WTC11 (cell line): ENCODE measurements around the gene PTGER1. TPM values are rescaled to one million over a fixed set of nuclear protein-coding genes. Genes with fewer than 3 reads are reported as not detected.
A peak's percentile ranks its signal among the peaks of the same experiment; 100 is the strongest.

ENCODE experiments used
- ATAC-seq: fragments of 200-7000 bp; cut with Tn5 transposase; 2 replicates; pipeline ENCODE4 v1.10.0; 2021; ENCODE audit warnings: mild to moderate bottlenecking, moderate library complexity
- CTCF ChIA-PET: fragments of 300-600 bp; sonication (Branson Sonifier 250); formaldehyde crosslinking; loops from one replicate; lab custom pipeline; 2021; ENCODE audit warnings: antibody characterized with exemption; lab: Charles Lee
- POLR2A ChIA-PET: fragments of 350-600 bp; sonication (Branson Sonifier 250); formaldehyde crosslinking; loops from one replicate; lab custom pipeline; 2021; ENCODE audit warnings: antibody characterized with exemption; lab: Charles Lee
- DNase-seq: peaks from one replicate; pipeline ENCODE4 v3.0.0; 2021; ENCODE audit warnings: low spot score
- H3K27ac Mint-ChIP-seq: 2 replicates; pipeline ENCODE4 v1.8.0; 2021; ENCODE audit warnings: mixed read lengths
- H3K27me3 Mint-ChIP-seq: 2 replicates; pipeline ENCODE4 v1.8.0; 2021; ENCODE audit warnings: low read depth, mild to moderate bottlenecking, moderate library complexity, mixed read lengths
- H3K36me3 Mint-ChIP-seq: 2 replicates; pipeline ENCODE4 v1.8.0; 2021; ENCODE audit warnings: mixed read lengths
- H3K4me1 Mint-ChIP-seq: 2 replicates; pipeline ENCODE4 v1.8.0; 2022; ENCODE audit warnings: mixed read lengths
- H3K4me3 Mint-ChIP-seq: 2 replicates; pipeline ENCODE4 v1.8.0; 2021; ENCODE audit warnings: mild to moderate bottlenecking, moderate library complexity, mixed read lengths
- H3K9me3 Mint-ChIP-seq: 2 replicates; pipeline ENCODE4 v1.8.0; 2021; ENCODE audit warnings: mixed read lengths
- ATF1 ChIP-seq: sonication (generic); formaldehyde crosslinking; IDR thresholded peaks from 2 replicates; pipeline ENCODE4 v1.8.1; 2023; ENCODE audit warnings: mild to moderate bottlenecking, moderate library complexity, missing genetic modification reagents
- ATF6 ChIP-seq: sonication (generic); formaldehyde crosslinking; IDR thresholded peaks from 2 replicates; pipeline ENCODE4 v1.8.1; 2023; ENCODE audit warnings: mild to moderate bottlenecking, missing genetic modification reagents
- CDX4 ChIP-seq: fragments of 250-450 bp; sonication (Bioruptor Pico); IDR thresholded peaks from 2 replicates; pipeline ENCODE4 v1.9.0; 2021; ENCODE audit warnings: moderate library complexity, mild to moderate bottlenecking, inconsistent platforms, borderline replicate concordance
- CREB1 ChIP-seq: sonication (generic); formaldehyde crosslinking; IDR thresholded peaks from 2 replicates; pipeline ENCODE4 v1.8.0; 2023; ENCODE audit warnings: mild to moderate bottlenecking, missing genetic modification reagents
- E2F4 ChIP-seq: sonication (generic); formaldehyde crosslinking; IDR thresholded peaks from 2 replicates; pipeline ENCODE4 v1.8.1; 2022; ENCODE audit warnings: low read depth, mild to moderate bottlenecking, moderate library complexity, missing genetic modification reagents, borderline replicate concordance
- GABPB1 ChIP-seq: sonication (generic); formaldehyde crosslinking; IDR thresholded peaks from 2 replicates; pipeline ENCODE4 v1.8.1; 2023; ENCODE audit warnings: mild to moderate bottlenecking, missing genetic modification reagents
- HMGXB4 ChIP-seq: sonication (generic); formaldehyde crosslinking; IDR thresholded peaks from 2 replicates; pipeline ENCODE4 v1.8.1; 2023; ENCODE audit warnings: mild to moderate bottlenecking, moderate library complexity, missing genetic modification reagents
- MYBL2 ChIP-seq: sonication (generic); formaldehyde crosslinking; IDR thresholded peaks from 2 replicates; pipeline ENCODE4 v1.8.1; 2023; ENCODE audit warnings: mild to moderate bottlenecking, moderate library complexity, missing genetic modification reagents
- OVOL2 ChIP-seq: fragments of 250-450 bp; sonication (Bioruptor Pico); IDR thresholded peaks from 2 replicates; pipeline ENCODE4 v1.9.0; 2021; ENCODE audit warnings: mild to moderate bottlenecking, borderline replicate concordance
- RORB ChIP-seq: fragments of 250-450 bp; sonication (Bioruptor Pico); IDR thresholded peaks from 2 replicates; pipeline ENCODE4 v1.9.0; 2021; ENCODE audit warnings: mild to moderate bottlenecking
- TEAD1 ChIP-seq: sonication (generic); formaldehyde crosslinking; IDR thresholded peaks from 2 replicates; pipeline ENCODE4 v1.8.0; 2022; ENCODE audit warnings: mild to moderate bottlenecking, missing genetic modification reagents
- TEAD4 ChIP-seq: sonication (generic); formaldehyde crosslinking; IDR thresholded peaks from 2 replicates; pipeline ENCODE4 v1.8.0; 2022; ENCODE audit warnings: mild to moderate bottlenecking, missing genetic modification reagents
- ZBTB21 ChIP-seq: sonication (generic); formaldehyde crosslinking; IDR thresholded peaks from 2 replicates; pipeline ENCODE4 v1.8.1; 2023; ENCODE audit warnings: mild to moderate bottlenecking, missing genetic modification reagents, borderline replicate concordance
- ZMAT4 ChIP-seq: fragments of 250-450 bp; sonication (Bioruptor Pico); IDR thresholded peaks from 2 replicates; pipeline ENCODE4 v1.9.0; 2021; ENCODE audit warnings: mild to moderate bottlenecking
- ZNF121 ChIP-seq: sonication (generic); formaldehyde crosslinking; IDR thresholded peaks from 2 replicates; pipeline ENCODE4 v1.8.0; 2023; ENCODE audit warnings: missing genetic modification reagents
- ZNF396 ChIP-seq: fragments of 250-450 bp; sonication (Bioruptor Pico); IDR thresholded peaks from 2 replicates; pipeline ENCODE4 v1.8.0; 2021; ENCODE audit warnings: mild to moderate bottlenecking, moderate library complexity, borderline replicate concordance
- total RNA-seq: library from RNA; stranded (reverse); gene quantifications from 3 replicates; pipeline ENCODE4 v1.2.3, GENCODE V29; 2021
- TF ChIP-seq, protein P1 (sequence below): fragments of 250-450 bp; sonication (Bioruptor Pico); conservative IDR thresholded peaks from 2 replicates; pipeline ENCODE4 v1.9.0; 2021; ENCODE audit warnings: mild to moderate bottlenecking
- TF ChIP-seq, protein P2 (sequence below): sonication (generic); formaldehyde crosslinking; IDR thresholded peaks from 2 replicates; pipeline ENCODE4 v1.8.1; 2022; ENCODE audit warnings: mild to moderate bottlenecking, moderate library complexity, missing genetic modification reagents
- TF ChIP-seq, protein P3 (sequence below): sonication (generic); formaldehyde crosslinking; IDR thresholded peaks from 2 replicates; pipeline ENCODE4 v1.8.1; 2023; ENCODE audit warnings: mild to moderate bottlenecking, missing genetic modification reagents, moderate library complexity
- TF ChIP-seq, protein P4 (sequence below): sonication (generic); formaldehyde crosslinking; conservative IDR thresholded peaks from 2 replicates; pipeline ENCODE4 v1.8.1; 2022; ENCODE audit warnings: mild to moderate bottlenecking, missing genetic modification reagents
- TF ChIP-seq, protein P5 (sequence below): sonication (generic); formaldehyde crosslinking; IDR thresholded peaks from 2 replicates; pipeline ENCODE4 v1.8.0; 2022; ENCODE audit warnings: missing genetic modification reagents

Gene PTGER1
- total RNA-seq, 1 experiment from 2014 or later, result 0.68 TPM

- TF ChIP-seq, protein P1, sequence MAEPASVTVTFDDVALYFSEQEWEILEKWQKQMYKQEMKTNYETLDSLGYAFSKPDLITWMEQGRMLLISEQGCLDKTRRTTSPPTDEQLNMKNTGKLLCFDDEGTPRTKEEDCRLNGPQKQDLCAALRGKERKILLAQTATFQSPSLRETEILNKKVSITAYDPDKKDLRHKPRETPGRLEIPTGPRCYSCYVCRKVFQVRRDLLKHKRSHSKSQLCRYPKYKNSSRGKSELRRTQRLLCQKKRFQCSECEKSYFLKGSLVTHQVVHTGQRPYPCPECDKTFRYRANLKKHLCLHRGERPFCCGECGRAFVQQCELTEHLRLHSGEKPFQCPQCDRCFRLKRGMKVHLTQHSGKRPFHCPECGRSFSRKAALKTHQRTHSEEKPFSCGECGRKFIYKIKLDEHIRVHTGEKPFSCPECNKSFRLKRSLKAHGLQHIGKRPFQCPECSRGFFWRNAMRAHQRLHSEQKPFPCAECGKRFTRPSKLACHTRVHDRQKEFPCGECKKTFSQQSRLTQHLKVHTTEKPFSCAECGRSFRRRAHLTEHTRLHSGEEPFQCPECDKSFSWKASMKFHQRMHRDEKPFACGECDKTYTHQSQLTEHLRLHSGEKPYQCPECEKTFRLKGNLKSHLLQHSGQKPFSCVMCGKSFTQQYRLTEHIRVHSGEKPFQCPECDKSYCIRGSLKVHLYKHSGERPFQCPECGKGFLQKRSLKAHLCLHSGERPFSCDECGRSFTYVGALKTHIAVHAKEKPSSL (CRISPR knock-in tag), result no peak
- TF ChIP-seq CREB1 (CRISPR knock-in tag) (no peak), ZBTB21 (no peak), ZNF396 (CRISPR knock-in tag) (no peak), TEAD1 (CRISPR knock-in tag) (no peak), RORB (CRISPR knock-in tag) (no peak)
Measured at GRCh38 chr19:14516048-14516534, 40.9 kb upstream of the PTGER1 start (continued).

DNA sequence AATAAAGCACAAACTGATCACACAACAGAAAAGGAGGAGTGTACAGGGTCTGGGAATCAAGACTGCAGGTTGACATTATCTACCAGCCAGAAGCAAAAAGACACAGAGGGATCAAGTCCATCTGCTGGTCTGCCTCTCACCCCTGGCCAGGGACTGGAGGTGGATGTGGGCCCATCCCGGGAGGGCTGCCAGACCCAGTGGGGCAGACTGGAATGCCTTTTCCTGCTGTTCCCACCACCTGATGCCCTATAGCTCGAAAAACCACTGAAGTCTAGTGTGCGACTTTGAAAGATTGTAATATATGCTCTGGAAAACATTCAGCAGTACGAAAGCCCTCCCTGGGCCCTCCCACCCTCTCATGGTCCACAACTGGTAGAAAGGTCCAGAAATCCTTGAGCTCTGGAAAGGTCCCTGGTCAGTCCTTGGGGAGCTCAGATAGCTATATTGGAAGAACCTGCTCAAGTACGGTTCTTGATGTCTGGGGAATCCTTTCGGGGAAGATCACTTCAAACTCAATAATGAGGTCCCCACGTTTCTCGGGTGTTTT lies 40.4 kb upstream of the PTGER1 start:
- Mint-ChIP-seq H3K27ac (no peak overlapping the region), H3K4me3 (peak overlapping the region; percentile 92), H3K36me3 (peaks cover 25% of the 10 kb centered on the region), H3K4me1 (peaks cover 27% of the 10 kb centered on the region), H3K9me3 (no peaks in the 10 kb centered on the region), H3K27me3 (no peaks in the 10 kb centered on the region)
- ATAC-seq (no peak), DNase-seq (no peak)
- ChIA-PET CTCF (interaction anchor here (1.0 to 3.8 kb wide), 3 partner anchors 10 to 35 kb away, joined by 3 to 29 read pairs (median 3); no protein-coding TSS in a partner anchor), POLR2A (interaction anchor here (0.8 kb wide), 1 partner anchor 19 kb away, joined by 3 read pairs; no protein-coding TSS in a partner anchor)
- TF ChIP-seq, protein P2, sequence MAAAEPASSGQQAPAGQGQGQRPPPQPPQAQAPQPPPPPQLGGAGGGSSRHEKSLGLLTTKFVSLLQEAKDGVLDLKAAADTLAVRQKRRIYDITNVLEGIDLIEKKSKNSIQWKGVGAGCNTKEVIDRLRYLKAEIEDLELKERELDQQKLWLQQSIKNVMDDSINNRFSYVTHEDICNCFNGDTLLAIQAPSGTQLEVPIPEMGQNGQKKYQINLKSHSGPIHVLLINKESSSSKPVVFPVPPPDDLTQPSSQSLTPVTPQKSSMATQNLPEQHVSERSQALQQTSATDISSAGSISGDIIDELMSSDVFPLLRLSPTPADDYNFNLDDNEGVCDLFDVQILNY, result no peak
- TF ChIP-seq, protein P3, sequence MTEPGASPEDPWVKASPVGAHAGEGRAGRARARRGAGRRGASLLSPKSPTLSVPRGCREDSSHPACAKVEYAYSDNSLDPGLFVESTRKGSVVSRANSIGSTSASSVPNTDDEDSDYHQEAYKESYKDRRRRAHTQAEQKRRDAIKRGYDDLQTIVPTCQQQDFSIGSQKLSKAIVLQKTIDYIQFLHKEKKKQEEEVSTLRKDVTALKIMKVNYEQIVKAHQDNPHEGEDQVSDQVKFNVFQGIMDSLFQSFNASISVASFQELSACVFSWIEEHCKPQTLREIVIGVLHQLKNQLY (CRISPR knock-in tag), result no peak
- no peak for TF ChIP-seq GABPB1 (CRISPR knock-in tag)
- no peak for TF ChIP-seq ZMAT4 (CRISPR knock-in tag)
- TF ChIP-seq E2F4 (CRISPR knock-in tag), result no peak
- TF ChIP-seq ATF1 (CRISPR knock-in tag), result no peak
- TF ChIP-seq, protein P4, sequence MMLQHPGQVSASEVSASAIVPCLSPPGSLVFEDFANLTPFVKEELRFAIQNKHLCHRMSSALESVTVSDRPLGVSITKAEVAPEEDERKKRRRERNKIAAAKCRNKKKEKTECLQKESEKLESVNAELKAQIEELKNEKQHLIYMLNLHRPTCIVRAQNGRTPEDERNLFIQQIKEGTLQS (CRISPR knock-in tag), result no peak
- no peak for TF ChIP-seq ATF6 (CRISPR knock-in tag)
- TF ChIP-seq OVOL2 (CRISPR knock-in tag), result no peak
- no peak for TF ChIP-seq TEAD4 (CRISPR knock-in tag)
- no peak for TF ChIP-seq MYBL2 (CRISPR knock-in tag)
- TF ChIP-seq, protein P5, sequence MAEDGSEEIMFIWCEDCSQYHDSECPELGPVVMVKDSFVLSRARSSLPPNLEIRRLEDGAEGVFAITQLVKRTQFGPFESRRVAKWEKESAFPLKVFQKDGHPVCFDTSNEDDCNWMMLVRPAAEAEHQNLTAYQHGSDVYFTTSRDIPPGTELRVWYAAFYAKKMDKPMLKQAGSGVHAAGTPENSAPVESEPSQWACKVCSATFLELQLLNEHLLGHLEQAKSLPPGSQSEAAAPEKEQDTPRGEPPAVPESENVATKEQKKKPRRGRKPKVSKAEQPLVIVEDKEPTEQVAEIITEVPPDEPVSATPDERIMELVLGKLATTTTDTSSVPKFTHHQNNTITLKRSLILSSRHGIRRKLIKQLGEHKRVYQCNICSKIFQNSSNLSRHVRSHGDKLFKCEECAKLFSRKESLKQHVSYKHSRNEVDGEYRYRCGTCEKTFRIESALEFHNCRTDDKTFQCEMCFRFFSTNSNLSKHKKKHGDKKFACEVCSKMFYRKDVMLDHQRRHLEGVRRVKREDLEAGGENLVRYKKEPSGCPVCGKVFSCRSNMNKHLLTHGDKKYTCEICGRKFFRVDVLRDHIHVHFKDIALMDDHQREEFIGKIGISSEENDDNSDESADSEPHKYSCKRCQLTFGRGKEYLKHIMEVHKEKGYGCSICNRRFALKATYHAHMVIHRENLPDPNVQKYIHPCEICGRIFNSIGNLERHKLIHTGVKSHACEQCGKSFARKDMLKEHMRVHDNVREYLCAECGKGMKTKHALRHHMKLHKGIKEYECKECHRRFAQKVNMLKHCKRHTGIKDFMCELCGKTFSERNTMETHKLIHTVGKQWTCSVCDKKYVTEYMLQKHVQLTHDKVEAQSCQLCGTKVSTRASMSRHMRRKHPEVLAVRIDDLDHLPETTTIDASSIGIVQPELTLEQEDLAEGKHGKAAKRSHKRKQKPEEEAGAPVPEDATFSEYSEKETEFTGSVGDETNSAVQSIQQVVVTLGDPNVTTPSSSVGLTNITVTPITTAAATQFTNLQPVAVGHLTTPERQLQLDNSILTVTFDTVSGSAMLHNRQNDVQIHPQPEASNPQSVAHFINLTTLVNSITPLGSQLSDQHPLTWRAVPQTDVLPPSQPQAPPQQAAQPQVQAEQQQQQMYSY (CRISPR knock-in tag), result no peak
- TF ChIP-seq CDX4 (CRISPR knock-in tag), result no peak
- TF ChIP-seq HMGXB4, result no peak
- no peak for TF ChIP-seq ZNF121 (CRISPR knock-in tag)
